ENCODE measurements around the gene PP2D1. TPM values are rescaled to one million over a fixed set of nuclear protein-coding genes. Genes with fewer than 3 reads are reported as not detected.
A peak's percentile ranks its signal among the peaks of the same experiment; 100 is the strongest.

The PP2D1 gene
- total and polyA plus RNA-seq, 9 of the 15 experiments (the other 6 are each of a cell fraction or from before 2014, with no cell fraction given), result 0.07 to 0.10 TPM; not detected in 7

DNA sequence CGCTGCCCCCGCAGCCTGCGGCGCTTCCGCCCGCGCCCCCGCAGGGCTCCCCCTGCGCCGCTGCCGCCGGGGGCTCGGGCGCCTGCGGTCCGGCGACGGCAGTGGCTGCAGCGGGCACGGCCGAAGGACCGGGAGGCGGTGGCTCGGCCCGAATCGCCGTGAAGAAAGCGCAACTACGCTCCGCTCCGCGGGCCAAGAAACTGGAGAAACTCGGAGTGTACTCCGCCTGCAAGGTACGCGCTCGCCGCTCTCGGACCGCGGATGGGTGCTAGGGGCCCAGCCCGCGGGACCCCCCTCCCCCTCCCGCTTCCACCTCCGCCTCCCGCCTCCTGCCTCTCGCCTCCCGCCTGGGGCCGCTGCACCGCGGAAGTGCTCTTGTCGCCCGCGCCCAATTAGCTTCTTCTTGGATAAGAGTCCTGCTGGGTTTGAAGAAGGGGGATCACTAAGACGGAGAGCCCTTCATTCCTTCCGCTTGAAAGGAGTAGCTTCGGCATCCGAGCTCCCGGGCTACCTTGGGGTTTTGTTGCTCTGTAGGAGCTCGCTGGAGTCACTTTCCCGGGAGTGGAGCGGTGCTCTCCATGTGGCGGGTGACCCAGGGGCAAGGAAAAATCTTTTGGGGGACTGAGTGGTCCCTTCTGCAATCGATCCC lies 28.6 kb upstream of the PP2D1 start (continued):
- no peak for TF ChIP-seq ZNF449 (CRISPR knock-in tag; IDR thresholded peaks at IDR 0.05)
- TF ChIP-seq CCAR2 (IDR thresholded peaks at IDR 0.05; ENCODE audit: low read depth, low read length), result no peak
- no peak for TF ChIP-seq POLR2AphosphoS2 (IDR thresholded peaks at IDR 0.05; ENCODE audit: low read length)
- peak; percentile 73 for TF ChIP-seq ZBTB40 (IDR thresholded peaks at IDR 0.05)
- no peak for TF ChIP-seq ZBTB40 (CRISPR knock-in tag; IDR thresholded peaks at IDR 0.05)
- TF ChIP-seq, protein P1, sequence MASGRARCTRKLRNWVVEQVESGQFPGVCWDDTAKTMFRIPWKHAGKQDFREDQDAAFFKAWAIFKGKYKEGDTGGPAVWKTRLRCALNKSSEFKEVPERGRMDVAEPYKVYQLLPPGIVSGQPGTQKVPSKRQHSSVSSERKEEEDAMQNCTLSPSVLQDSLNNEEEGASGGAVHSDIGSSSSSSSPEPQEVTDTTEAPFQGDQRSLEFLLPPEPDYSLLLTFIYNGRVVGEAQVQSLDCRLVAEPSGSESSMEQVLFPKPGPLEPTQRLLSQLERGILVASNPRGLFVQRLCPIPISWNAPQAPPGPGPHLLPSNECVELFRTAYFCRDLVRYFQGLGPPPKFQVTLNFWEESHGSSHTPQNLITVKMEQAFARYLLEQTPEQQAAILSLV (tag; IDR thresholded peaks at IDR 0.05), result no peak
- TF ChIP-seq, protein P2, sequence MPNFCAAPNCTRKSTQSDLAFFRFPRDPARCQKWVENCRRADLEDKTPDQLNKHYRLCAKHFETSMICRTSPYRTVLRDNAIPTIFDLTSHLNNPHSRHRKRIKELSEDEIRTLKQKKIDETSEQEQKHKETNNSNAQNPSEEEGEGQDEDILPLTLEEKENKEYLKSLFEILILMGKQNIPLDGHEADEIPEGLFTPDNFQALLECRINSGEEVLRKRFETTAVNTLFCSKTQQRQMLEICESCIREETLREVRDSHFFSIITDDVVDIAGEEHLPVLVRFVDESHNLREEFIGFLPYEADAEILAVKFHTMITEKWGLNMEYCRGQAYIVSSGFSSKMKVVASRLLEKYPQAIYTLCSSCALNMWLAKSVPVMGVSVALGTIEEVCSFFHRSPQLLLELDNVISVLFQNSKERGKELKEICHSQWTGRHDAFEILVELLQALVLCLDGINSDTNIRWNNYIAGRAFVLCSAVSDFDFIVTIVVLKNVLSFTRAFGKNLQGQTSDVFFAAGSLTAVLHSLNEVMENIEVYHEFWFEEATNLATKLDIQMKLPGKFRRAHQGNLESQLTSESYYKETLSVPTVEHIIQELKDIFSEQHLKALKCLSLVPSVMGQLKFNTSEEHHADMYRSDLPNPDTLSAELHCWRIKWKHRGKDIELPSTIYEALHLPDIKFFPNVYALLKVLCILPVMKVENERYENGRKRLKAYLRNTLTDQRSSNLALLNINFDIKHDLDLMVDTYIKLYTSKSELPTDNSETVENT (CRISPR knock-in tag; IDR thresholded peaks at IDR 0.05), result peak; percentile 83
- TF ChIP-seq CBX5 (IDR thresholded peaks at IDR 0.05; ENCODE audit: borderline replicate concordance, low read depth), result 0 out of 2 replicates have a peak, but pooled peaks have one; percentile 11
- peak in 2 of 3 experiments; percentile 29 to 40 for TF ChIP-seq YY1 (IDR thresholded peaks at IDR 0.05; ENCODE audit: borderline replicate concordance in 1 of 3, control insufficient read depth in 1 of 3, extremely low read depth in 1 of 3, insufficient read depth in 3 of 3, insufficient read length in 1 of 3, insufficient replicate concordance in 2 of 3, low read depth in 1 of 3, low read length in 2 of 3)
- TF ChIP-seq BRD4 (IDR thresholded peaks at IDR 0.05), result no peak
- TF ChIP-seq RB1 (IDR thresholded peaks at IDR 0.05; ENCODE audit: low read depth), result peak; percentile 75
- no peak for TF ChIP-seq RFX1 (IDR thresholded peaks at IDR 0.05)

Measured in K562 (cell line).